Upper lobe of left lung (tissue), 4 donors: ENCODE measurements around the gene CPNE8.

Experiments used
- EP300 ChIP-seq, 4 donors: sonication (generic); formaldehyde crosslinking; IDR thresholded peaks; one replicate each; pipeline ENCODE4 v1.5.1; 2017; ENCODE audit warnings: antibody characterized with exemption in 4 of 4, control low read depth in 2 of 4
- POLR2A ChIP-seq, 4 donors: fragments of 450-650 bp; IDR thresholded peaks; one replicate each; pipeline ENCODE4 v1.5.1; 2016 to 2017; ENCODE audit warnings: antibody characterized with exemption in 4 of 4, mild to moderate bottlenecking in 2 of 4
- POLR2AphosphoS5 ChIP-seq, 2 donors: sonication (generic); formaldehyde crosslinking; IDR thresholded peaks; one replicate each; pipeline ENCODE4 v1.5.1; 2017; ENCODE audit warnings: antibody characterized with exemption in 2 of 2
- TF ChIP-seq, protein P1 (sequence below), 6 experiments: fragments of 450-650 bp in 4 of 6; fragments of 200-600 bp in 2 of 6; sonication (generic) in 2 of 6; IDR thresholded peaks; one replicate each; pipeline ENCODE4 v1.5.1; 2016 to 2019; ENCODE audit warnings: antibody characterized with exemption in 6 of 6

DNA sequence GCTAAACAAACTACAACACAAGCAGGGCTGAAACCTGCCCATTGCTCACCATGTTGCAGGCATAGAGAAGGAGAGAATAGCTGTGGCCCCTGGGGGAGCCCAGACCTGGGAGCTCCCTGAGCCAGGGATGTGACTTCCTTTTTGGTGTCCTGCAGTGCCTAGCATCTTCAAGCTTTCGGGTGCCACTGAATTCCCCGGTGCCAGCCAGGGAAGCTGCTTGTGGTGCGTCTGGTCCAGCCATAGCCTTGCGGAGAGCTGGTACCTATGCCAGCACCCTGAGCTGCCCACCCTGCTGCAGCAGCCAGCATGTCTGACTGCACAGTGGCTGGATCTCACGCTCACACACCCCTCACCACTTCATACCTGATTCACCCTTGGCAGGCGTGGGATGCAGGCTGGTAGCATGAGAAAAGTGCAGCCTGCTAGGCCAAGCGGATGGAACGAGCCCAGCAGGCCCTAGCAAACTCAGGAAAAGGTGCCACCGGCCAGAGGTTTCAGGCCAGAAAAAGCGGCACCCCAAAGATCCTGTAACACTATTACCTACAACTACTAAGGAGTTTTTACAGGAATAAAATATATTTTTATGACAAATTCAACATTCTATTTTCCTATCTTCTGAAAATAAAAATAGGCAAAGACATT, 183.7 kb downstream of the CPNE8 start:
- TF ChIP-seq, protein P1, sequence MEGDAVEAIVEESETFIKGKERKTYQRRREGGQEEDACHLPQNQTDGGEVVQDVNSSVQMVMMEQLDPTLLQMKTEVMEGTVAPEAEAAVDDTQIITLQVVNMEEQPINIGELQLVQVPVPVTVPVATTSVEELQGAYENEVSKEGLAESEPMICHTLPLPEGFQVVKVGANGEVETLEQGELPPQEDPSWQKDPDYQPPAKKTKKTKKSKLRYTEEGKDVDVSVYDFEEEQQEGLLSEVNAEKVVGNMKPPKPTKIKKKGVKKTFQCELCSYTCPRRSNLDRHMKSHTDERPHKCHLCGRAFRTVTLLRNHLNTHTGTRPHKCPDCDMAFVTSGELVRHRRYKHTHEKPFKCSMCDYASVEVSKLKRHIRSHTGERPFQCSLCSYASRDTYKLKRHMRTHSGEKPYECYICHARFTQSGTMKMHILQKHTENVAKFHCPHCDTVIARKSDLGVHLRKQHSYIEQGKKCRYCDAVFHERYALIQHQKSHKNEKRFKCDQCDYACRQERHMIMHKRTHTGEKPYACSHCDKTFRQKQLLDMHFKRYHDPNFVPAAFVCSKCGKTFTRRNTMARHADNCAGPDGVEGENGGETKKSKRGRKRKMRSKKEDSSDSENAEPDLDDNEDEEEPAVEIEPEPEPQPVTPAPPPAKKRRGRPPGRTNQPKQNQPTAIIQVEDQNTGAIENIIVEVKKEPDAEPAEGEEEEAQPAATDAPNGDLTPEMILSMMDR (IDR thresholded peaks at IDR 0.05): no peak
- TF ChIP-seq POLR2AphosphoS5 (IDR thresholded peaks at IDR 0.05): no peak
- no peak for TF ChIP-seq POLR2A (IDR thresholded peaks at IDR 0.05)
- no peak for TF ChIP-seq EP300 (IDR thresholded peaks at IDR 0.05)
